Fibroblast of lung (primary cell): ENCODE data around the gene EGR4. TPM values are rescaled to one million over a fixed set of nuclear protein-coding genes. Genes with fewer than 3 reads are reported as not detected.

Source experiments
- DNase-seq, 2 donors: peaks; one replicate each; pipeline versions ENCODE4 v3.0.0 to v3.0.0-alpha.2; 2010; ENCODE audit warnings: low read depth in 2 of 2
- H2AFZ ChIP-seq: 2 replicates; pipeline ENCODE4 v1.5.1; 2012; ENCODE audit warnings: low read length, control low read depth, inconsistent platforms
- H3K27ac ChIP-seq: 2 replicates; pipeline ENCODE4 v1.5.1; 2011; ENCODE audit warnings: low read length, control low read depth; ENCODE audit not compliant: insufficient read depth
- H3K27me3 ChIP-seq: 2 replicates; pipeline ENCODE4 v1.5.1; 2011; ENCODE audit warnings: mild to moderate bottlenecking, low read length; ENCODE audit not compliant: control insufficient read depth, insufficient read depth
- H3K36me3 ChIP-seq: 2 replicates; pipeline ENCODE4 v1.5.1; 2011; ENCODE audit warnings: low read length; ENCODE audit not compliant: control insufficient read depth, insufficient read depth
- H3K4me1 ChIP-seq: 2 replicates; pipeline ENCODE4 v1.5.1; 2011; ENCODE audit warnings: low read length; ENCODE audit not compliant: control insufficient read depth, insufficient read depth; ENCODE audit errors: extremely low read depth
- H3K4me2 ChIP-seq: 2 replicates; pipeline ENCODE4 v1.5.1; 2011; ENCODE audit warnings: low read length, control low read depth; ENCODE audit not compliant: insufficient read depth; ENCODE audit errors: extremely low read depth
- H3K4me3 ChIP-seq, 4 experiments: fragments of 200-600 bp in 1 of 4; sonication (generic) in 1 of 4; replicated peaks in 1 of 4; 2 replicates each; pipeline ENCODE4 v1.5.1; 2011 to 2016; ENCODE audit warnings: low read length in 4 of 4, low read depth in 3 of 4, mild to moderate bottlenecking in 3 of 4, control low read depth in 2 of 4, inconsistent platforms in 1 of 4, mixed read lengths in 1 of 4; ENCODE audit not compliant: insufficient read depth in 1 of 4; ENCODE audit errors: control extremely low read depth in 1 of 4
- H3K79me2 ChIP-seq: 2 replicates; pipeline ENCODE4 v1.5.1; 2012; ENCODE audit warnings: mild to moderate bottlenecking, low read length, inconsistent platforms; ENCODE audit not compliant: control insufficient read depth, insufficient read depth
- H3K9ac ChIP-seq: 2 replicates; pipeline ENCODE4 v1.5.1; 2011; ENCODE audit warnings: mild to moderate bottlenecking, low read length, control low read depth; ENCODE audit not compliant: insufficient read depth
- H3K9me3 ChIP-seq: 2 replicates; pipeline ENCODE4 v1.5.1; 2012; ENCODE audit warnings: low read depth, low read length; ENCODE audit not compliant: control insufficient read depth, insufficient read depth
- H4K20me1 ChIP-seq: 2 replicates; pipeline ENCODE4 v1.5.1; 2011; ENCODE audit warnings: low read length; ENCODE audit not compliant: control insufficient read depth, insufficient read depth; ENCODE audit errors: extremely low read depth
- EZH2 ChIP-seq: IDR thresholded peaks from 2 replicates; pipeline ENCODE4 v1.5.1; 2012; ENCODE audit warnings: low read length, control low read depth, mild to moderate bottlenecking; ENCODE audit errors: missing control alignments
- polyA plus RNA-seq, 2 donors: library from polyadenylated mRNA; depleted of rRNA in 1 of 2; stranded (reverse) in 1 of 2; unstranded in 1 of 2; fragments of >200 nt; gene quantifications; 2 replicates each; pipeline ENCODE4 v1.2.1, GENCODE V29; 2011 to 2012; ENCODE audit warnings: missing spikeins in 1 of 2
- total RNA-seq: library from RNA; depleted of rRNA; stranded (reverse); fragments of >200 nt; gene quantifications from 2 replicates; pipeline ENCODE4 v1.2.1, GENCODE V29; 2014
- TF ChIP-seq, protein P1 (sequence below), 2 donors: IDR thresholded peaks in 1 of 2; conservative IDR thresholded peaks in 1 of 2; 1 replicate in 1 of 2; 2 replicates in 1 of 2; pipeline ENCODE4 v1.5.1; 2011 to 2012; ENCODE audit warnings: low read length in 2 of 2, control low read depth in 1 of 2, inconsistent platforms in 1 of 2, low read depth in 1 of 2, mild to moderate bottlenecking in 1 of 2

EGR4 gene
- total and polyA plus RNA-seq, 2 donors (not counting 1 experiment from before 2014, with no cell fraction given), result not detected

DNA sequence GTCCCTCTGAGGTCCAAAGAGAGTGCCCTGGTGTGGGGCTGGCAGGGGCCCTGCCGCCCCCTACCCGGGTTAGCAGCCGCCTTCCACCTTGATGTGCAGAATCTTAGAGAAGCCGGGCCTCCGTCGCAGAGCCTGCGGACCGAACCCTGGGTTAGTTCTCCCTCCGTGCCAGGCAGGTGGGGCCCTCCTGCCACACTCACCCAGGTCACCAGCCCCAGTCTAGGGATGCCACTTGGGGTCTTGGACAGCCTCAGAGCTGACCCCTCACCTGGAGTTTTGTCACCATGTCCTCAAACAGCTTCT is 34.5 kb downstream of the EGR4 start:
- TF ChIP-seq EZH2, result no peak
- TF ChIP-seq, protein P1, sequence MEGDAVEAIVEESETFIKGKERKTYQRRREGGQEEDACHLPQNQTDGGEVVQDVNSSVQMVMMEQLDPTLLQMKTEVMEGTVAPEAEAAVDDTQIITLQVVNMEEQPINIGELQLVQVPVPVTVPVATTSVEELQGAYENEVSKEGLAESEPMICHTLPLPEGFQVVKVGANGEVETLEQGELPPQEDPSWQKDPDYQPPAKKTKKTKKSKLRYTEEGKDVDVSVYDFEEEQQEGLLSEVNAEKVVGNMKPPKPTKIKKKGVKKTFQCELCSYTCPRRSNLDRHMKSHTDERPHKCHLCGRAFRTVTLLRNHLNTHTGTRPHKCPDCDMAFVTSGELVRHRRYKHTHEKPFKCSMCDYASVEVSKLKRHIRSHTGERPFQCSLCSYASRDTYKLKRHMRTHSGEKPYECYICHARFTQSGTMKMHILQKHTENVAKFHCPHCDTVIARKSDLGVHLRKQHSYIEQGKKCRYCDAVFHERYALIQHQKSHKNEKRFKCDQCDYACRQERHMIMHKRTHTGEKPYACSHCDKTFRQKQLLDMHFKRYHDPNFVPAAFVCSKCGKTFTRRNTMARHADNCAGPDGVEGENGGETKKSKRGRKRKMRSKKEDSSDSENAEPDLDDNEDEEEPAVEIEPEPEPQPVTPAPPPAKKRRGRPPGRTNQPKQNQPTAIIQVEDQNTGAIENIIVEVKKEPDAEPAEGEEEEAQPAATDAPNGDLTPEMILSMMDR (conservative IDR thresholded peaks at IDR 0.05 in 1 of 2, IDR thresholded peaks at IDR 0.05 in 1 of 2; ENCODE audit: low read depth in 1 of 2, low read length in 2 of 2), result no peak
- no peaks in the 10 kb centered on the region for H3K9me3 ChIP-seq
- H3K4me1 ChIP-seq, result no peaks in the 10 kb centered on the region
- no peak overlapping the region for H3K9ac ChIP-seq
- no peaks in the 10 kb centered on the region for H3K36me3 ChIP-seq
- H3K27me3 ChIP-seq, result no peaks in the 10 kb centered on the region
- no peak overlapping the region for H3K27ac ChIP-seq
- H3K79me2 ChIP-seq, result no peaks in the 10 kb centered on the region
- H3K4me2 ChIP-seq, result no peak overlapping the region
- DNase-seq, result no peak
- no peaks in the 10 kb centered on the region for H4K20me1 ChIP-seq
- H3K4me3 ChIP-seq, result no peak overlapping the region
- H2AFZ ChIP-seq, result no peak overlapping the region

DNA sequence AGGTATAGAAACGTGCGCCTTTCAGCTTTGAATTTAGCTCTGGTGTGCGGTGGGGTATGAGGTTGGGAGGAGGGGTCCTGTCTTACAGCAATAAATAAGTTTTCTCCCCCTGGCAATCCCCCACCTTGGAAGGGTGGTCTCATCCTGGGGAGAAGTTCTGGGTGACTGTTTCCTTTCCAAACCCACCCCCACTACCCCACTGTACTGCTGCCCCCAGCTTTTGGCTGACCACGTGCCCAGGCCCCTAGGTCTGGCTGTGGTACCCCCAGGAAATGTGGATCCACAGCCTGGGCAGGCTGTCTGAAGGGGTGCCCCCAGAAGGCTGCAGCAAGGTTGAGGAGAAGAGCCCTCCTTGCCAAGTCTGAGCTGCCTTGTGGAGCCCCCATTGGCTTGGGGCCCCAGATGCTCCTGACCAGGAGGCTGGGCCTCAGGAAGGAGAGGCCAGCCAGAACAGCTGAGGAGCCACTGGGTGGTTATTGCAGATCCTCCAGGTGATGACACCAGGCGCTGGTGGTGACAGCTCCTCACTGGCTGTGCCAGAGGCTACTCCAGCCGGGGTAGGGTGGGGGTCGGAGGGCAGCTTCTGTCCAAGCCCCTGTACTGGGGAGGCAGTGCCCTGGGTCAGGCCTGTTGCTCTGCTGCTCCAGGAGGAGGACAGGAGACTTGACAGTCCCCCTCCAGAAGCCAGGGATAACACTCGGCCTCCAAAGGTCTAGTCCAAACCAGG is 35.0 kb downstream of the EGR4 start:
- Histone ChIP-seq H3K9ac (no peak overlapping the region), H3K4me3 (no peak overlapping the region), H4K20me1 (no peaks in the 10 kb centered on the region), H2AFZ (no peak overlapping the region), H3K79me2 (no peaks in the 10 kb centered on the region), H3K27me3 (no peaks in the 10 kb centered on the region), H3K9me3 (no peaks in the 10 kb centered on the region), H3K36me3 (no peaks in the 10 kb centered on the region), H3K4me1 (no peaks in the 10 kb centered on the region), H3K4me2 (no peak overlapping the region), H3K27ac (no peak overlapping the region)
- DNase-seq, result no peak
- TF ChIP-seq, protein P1 (conservative IDR thresholded peaks at IDR 0.05 in 1 of 2, IDR thresholded peaks at IDR 0.05 in 1 of 2; ENCODE audit: low read depth in 1 of 2, low read length in 2 of 2), result no peak
- TF ChIP-seq EZH2, result no peak

DNA sequence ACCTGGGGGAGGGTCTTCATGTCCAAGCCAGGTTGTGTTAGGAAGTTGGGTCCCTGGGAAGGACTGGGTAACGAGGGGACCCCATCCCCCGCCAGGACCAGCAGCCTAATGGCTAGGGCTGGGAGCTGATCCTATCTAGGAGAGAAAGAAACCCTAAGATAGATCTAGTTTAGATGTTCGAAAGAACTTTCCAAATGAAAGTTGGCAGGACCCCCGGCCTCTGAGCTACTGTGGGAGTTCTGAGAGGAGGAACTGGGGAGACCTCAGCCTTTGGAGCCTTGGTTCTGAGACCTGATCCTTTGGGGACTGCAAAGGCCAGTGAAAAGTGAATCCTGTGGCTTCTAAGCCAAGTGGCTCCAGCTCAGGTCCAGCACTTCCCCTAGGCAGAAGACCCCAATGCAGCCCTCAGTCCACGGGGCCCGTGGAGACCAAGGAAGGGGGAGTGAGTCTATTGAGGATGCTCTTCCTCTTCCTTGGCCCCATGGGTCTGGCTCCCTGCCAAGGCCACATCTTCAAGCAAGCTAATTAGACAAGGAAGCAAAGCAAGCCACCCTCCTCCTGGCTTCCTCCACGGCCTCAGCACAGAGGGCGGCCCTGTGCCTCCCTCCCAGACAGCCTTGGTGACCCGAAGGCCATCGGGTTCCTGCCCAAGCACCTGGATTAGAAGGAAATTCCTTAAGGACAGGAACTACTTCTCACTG is 35.8 kb downstream of the EGR4 start:
- H3K4me3 ChIP-seq, result no peak overlapping the region
- no peak overlapping the region for H2AFZ ChIP-seq
- H3K27ac ChIP-seq, result no peak overlapping the region
- no peak for DNase-seq
- peaks cover 5% of the 10 kb centered on the region for H3K36me3 ChIP-seq
- H4K20me1 ChIP-seq, result no peaks in the 10 kb centered on the region
- no peak overlapping the region for H3K9ac ChIP-seq
- H3K9me3 ChIP-seq, result no peaks in the 10 kb centered on the region
- H3K79me2 ChIP-seq, result no peaks in the 10 kb centered on the region
- no peak overlapping the region for H3K4me2 ChIP-seq
- H3K27me3 ChIP-seq, result no peaks in the 10 kb centered on the region
- TF ChIP-seq EZH2, result no peak
- TF ChIP-seq, protein P1 (conservative IDR thresholded peaks at IDR 0.05 in 1 of 2, IDR thresholded peaks at IDR 0.05 in 1 of 2; ENCODE audit: low read depth in 1 of 2, low read length in 2 of 2), result no peak
- H3K4me1 ChIP-seq, result no peaks in the 10 kb centered on the region
